T-cell (primary cell): ENCODE results near the gene RBM43. TPM values are rescaled to one million over a fixed set of nuclear protein-coding genes. Genes with fewer than 3 reads are reported as not detected.

Experiments
- ATAC-seq, 4 experiments: fragments of 200-7000 bp in 3 of 4; fragments of 150-1000 bp in 1 of 4; cut with Tn5 transposase; replicated peaks in 1 of 4; 1 replicate in 3 of 4; 2 replicates in 1 of 4; pipeline ENCODE4 v1.10.0; 2021; ENCODE audit warnings: moderate library complexity in 3 of 4, mild to moderate bottlenecking in 2 of 4, moderate number of reproducible peaks in 1 of 4
- CTCF ChIA-PET, 2 donors: fragments of 300-600 bp; sonication (Branson Sonifier 250); formaldehyde crosslinking; loops; one replicate each; lab custom pipeline; 2022; ENCODE audit warnings: antibody characterized with exemption in 2 of 2; lab: Charles Lee
- POLR2A ChIA-PET, 2 donors: fragments of 300-600 bp; sonication (Branson Sonifier 250); formaldehyde crosslinking; loops; one replicate each; lab custom pipeline; 2022; ENCODE audit warnings: antibody characterized with exemption in 2 of 2; lab: Charles Lee
- DNase-seq, 35 experiments: peaks; one replicate each; pipeline versions ENCODE4 v3.0.0 to v3.0.0-alpha.2; 2013 to 2023
- H3K27ac ChIP-seq: one replicate; pipeline ENCODE4 v1.5.1; 2013; ENCODE audit warnings: low read length
- H3K27me3 ChIP-seq, 2 experiments: replicated peaks in 1 of 2; 1 replicate in 1 of 2; 2 replicates in 1 of 2; pipeline versions ENCODE4 v1.6.1 to v1.7.0; 2013; ENCODE audit warnings: low read length in 1 of 2, mixed read lengths in 1 of 2; ENCODE audit not compliant: control insufficient read depth in 2 of 2, insufficient read depth in 2 of 2; ENCODE audit errors: extremely low read depth in 1 of 2
- H3K36me3 ChIP-seq, 2 donors: 1 replicate in 1 of 2; 2 replicates in 1 of 2; pipeline versions ENCODE4 v1.6.1 to v1.7.0; 2013; ENCODE audit warnings: low read length in 1 of 2; ENCODE audit not compliant: control insufficient read depth in 2 of 2, insufficient read depth in 1 of 2; ENCODE audit errors: extremely low read depth in 1 of 2
- H3K4me1 ChIP-seq, 2 experiments: 1 replicate in 1 of 2; 2 replicates in 1 of 2; pipeline versions ENCODE4 v1.6.1 to v1.7.0; 2013; ENCODE audit warnings: low read length in 2 of 2, mixed read lengths in 1 of 2; ENCODE audit not compliant: insufficient read depth in 2 of 2, control insufficient read depth in 1 of 2; ENCODE audit errors: extremely low read depth in 1 of 2
- H3K4me3 ChIP-seq, 2 donors: 1 replicate in 1 of 2; 2 replicates in 1 of 2; pipeline versions ENCODE4 v1.5.1 to v1.7.0; 2013; ENCODE audit warnings: mild to moderate bottlenecking in 2 of 2, low read length in 1 of 2, moderate library complexity in 1 of 2; ENCODE audit not compliant: control insufficient read depth in 1 of 2; ENCODE audit errors: extremely low read depth in 1 of 2
- H3K9me3 ChIP-seq: 2 replicates; pipeline ENCODE4 v1.7.0; 2013
- H3K27ac Mint-ChIP-seq, 2 donors: one replicate each; pipeline ENCODE4 v1.8.0; 2020 to 2021; ENCODE audit warnings: mild to moderate bottlenecking in 2 of 2, mixed read lengths in 2 of 2
- H3K27me3 Mint-ChIP-seq, 2 donors: one replicate each; pipeline ENCODE4 v1.8.0; 2021 to 2022; ENCODE audit warnings: mixed read lengths in 2 of 2
- H3K36me3 Mint-ChIP-seq: one replicate; pipeline ENCODE4 v1.8.0; 2021; ENCODE audit warnings: mixed read lengths
- H3K4me1 Mint-ChIP-seq, 3 donors: one replicate each; pipeline ENCODE4 v1.8.0; 2020 to 2022; ENCODE audit warnings: mixed read lengths in 3 of 3, mild to moderate bottlenecking in 1 of 3
- H3K4me3 Mint-ChIP-seq, 3 donors: one replicate each; pipeline ENCODE4 v1.8.0; 2020 to 2022; ENCODE audit warnings: mild to moderate bottlenecking in 3 of 3, mixed read lengths in 3 of 3, moderate library complexity in 3 of 3
- H3K9me3 Mint-ChIP-seq, 3 donors: one replicate each; pipeline ENCODE4 v1.8.0; 2020 to 2022; ENCODE audit warnings: mixed read lengths in 3 of 3
- WGBS: methylation state at CpG from one replicate; pipeline ENCODE4 v1.1.5; 2013; ENCODE audit warnings: missing lambda C conversion rate; ENCODE audit not compliant: insufficient coverage; 5-methylcytosine and 5-hydroxymethylcytosine counted together
- total RNA-seq, 35 experiments: library from RNA in 6 of 35; stranded (reverse) in 6 of 35; fragments of 120-200 nt in 1 of 35; gene quantifications; one replicate each; pipeline versions ENCODE4 v1.2.1 to v1.2.4 and lab custom pipeline; 2013 to 2026

The RBM43 gene
- total RNA-seq, 5 donors from 2014 or later (not counting 1 experiment from before 2014, with no cell fraction given), result 11.4 to 18.2 (median 16.8) TPM

- ChIA-PET CTCF (no interaction called here), POLR2A (no interaction called here)
- H3K4me3 ChIP-seq, result no peak overlapping the region
- Mint-ChIP-seq H3K4me3 (no peak overlapping the region), H3K27ac (no peak overlapping the region), H3K9me3 (no peaks in the 10 kb centered on the region), H3K4me1 (no peaks in the 10 kb centered on the region), H3K27me3 (no peaks in the 10 kb centered on the region), H3K36me3 (peaks cover 59% of the 10 kb centered on the region)
- 100% methylated on average over 6 of the region's 7 CpGs for WGBS
- no peaks in the 10 kb centered on the region for H3K27me3 ChIP-seq
- H3K27ac ChIP-seq, result no peak overlapping the region
- no peaks in the 10 kb centered on the region for H3K4me1 ChIP-seq
- DNase-seq, result no peak
- no peak for ATAC-seq
- peaks cover 16 to 80% of the 10 kb centered on the region in 2 donors for H3K36me3 ChIP-seq
- no peaks in the 10 kb centered on the region for H3K9me3 ChIP-seq
These were observed 13.6 kb upstream of the RBM43 start for GRCh38 chr2:151275291-151275690.

- ATAC-seq, result no peak
- H3K27ac ChIP-seq, result no peak overlapping the region
- no peaks in the 10 kb centered on the region for H3K9me3 ChIP-seq
- DNase-seq, result no peak
- POLR2A ChIA-PET, result no interaction called here
- no peaks in the 10 kb centered on the region for H3K4me1 ChIP-seq
- Mint-ChIP-seq H3K36me3 (peaks cover 52% of the 10 kb centered on the region), H3K4me1 (peaks cover 0 to 2% (median 0%) of the 10 kb centered on the region in 3 donors), H3K9me3 (no peaks in the 10 kb centered on the region), H3K4me3 (no peak overlapping the region), H3K27ac (no peak overlapping the region), H3K27me3 (no peaks in the 10 kb centered on the region)
- CTCF ChIA-PET, result no interaction called here
- no peaks in the 10 kb centered on the region for H3K27me3 ChIP-seq
- H3K4me3 ChIP-seq, result no peak overlapping the region
- H3K36me3 ChIP-seq, result peaks cover 9 to 59% of the 10 kb centered on the region in 2 donors
These were observed 10.2 kb upstream of the RBM43 start for GRCh38 chr2:151271824-151272223.

GRCh38 chr2:151269798-151270568, 8.3 kb upstream of the RBM43 start:
- no peak overlapping the region for H3K4me3 Mint-ChIP-seq
- Histone ChIP-seq H3K27ac (no peak overlapping the region), H3K4me3 (no peak overlapping the region), H3K4me1 (no peaks in the 10 kb centered on the region), H3K9me3 (no peaks in the 10 kb centered on the region), H3K27me3 (no peaks in the 10 kb centered on the region), H3K36me3 (peaks cover 7 to 44% of the 10 kb centered on the region in 2 donors)
- WGBS, result 64% methylated on average over 1 of the region's 3 CpGs
- CTCF ChIA-PET, result interaction anchor here in 1 of 2 donors (0.7 kb wide), 2 partner anchors 31 to 41 kb away, joined by 4 read pairs; no protein-coding TSS in a partner anchor
- no peaks in the 10 kb centered on the region for H3K27me3 Mint-ChIP-seq
- no peak for ATAC-seq
- no peaks in the 10 kb centered on the region for H3K9me3 Mint-ChIP-seq
- DNase-seq, result no peak
- H3K4me1 Mint-ChIP-seq, result peaks cover 0 to 3% (median 0%) of the 10 kb centered on the region in 3 donors
- peaks cover 38% of the 10 kb centered on the region for H3K36me3 Mint-ChIP-seq
- peak overlapping the region in 1 of 2 donors; percentile 11 for H3K27ac Mint-ChIP-seq
- POLR2A ChIA-PET, result interaction anchor here (0.6 kb wide), 2 partner anchors 8 to 10 kb away, joined by 3 read pairs; partner anchors contain the start of gene RBM43 (in 1 of the 2)

GRCh38 chr2:151268085-151268484, 6.4 kb upstream of the RBM43 start:
- Mint-ChIP-seq H3K36me3 (peaks cover 33% of the 10 kb centered on the region), H3K27ac (peak overlapping the region; percentile 39 to 74), H3K4me1 (peaks cover 0 to 3% (median 0%) of the 10 kb centered on the region in 3 donors), H3K4me3 (no peak overlapping the region), H3K9me3 (no peaks in the 10 kb centered on the region), H3K27me3 (no peaks in the 10 kb centered on the region)
- DNase-seq (no peak), ATAC-seq (no peak)
- no peak overlapping the region for H3K27ac ChIP-seq
- no peaks in the 10 kb centered on the region for H3K4me1 ChIP-seq
- ChIA-PET POLR2A (no interaction called here), CTCF (no interaction called here)
- peaks cover 0 to 28% of the 10 kb centered on the region in 2 donors for H3K36me3 ChIP-seq
- H3K4me3 ChIP-seq, result no peak overlapping the region
- no peaks in the 10 kb centered on the region for H3K9me3 ChIP-seq
- H3K27me3 ChIP-seq, result no peaks in the 10 kb centered on the region

- H3K27me3 ChIP-seq, result no peaks in the 10 kb centered on the region
- H3K36me3 ChIP-seq, result peaks cover 0 to 22% of the 10 kb centered on the region in 2 donors
- peaks cover 0 to 3% of the 10 kb centered on the region in 2 experiments for H3K4me1 ChIP-seq
- H3K27ac Mint-ChIP-seq, result peak overlapping the region in 1 of 2 donors; percentile 34
- DNase-seq (no peak), ATAC-seq (no peak)
- H3K4me1 Mint-ChIP-seq, result peaks cover 3 to 8% (median 4%) of the 10 kb centered on the region in 3 donors
- H3K9me3 Mint-ChIP-seq, result no peaks in the 10 kb centered on the region
- 96% methylated on average over 3 of the region's 5 CpGs for WGBS
- H3K4me3 ChIP-seq, result no peak overlapping the region
- no peak overlapping the region for H3K27ac ChIP-seq
- no peaks in the 10 kb centered on the region for H3K9me3 ChIP-seq
- H3K36me3 Mint-ChIP-seq, result peaks cover 29% of the 10 kb centered on the region
- POLR2A ChIA-PET, result no interaction called here
- H3K4me3 Mint-ChIP-seq, result no peak overlapping the region
- no peaks in the 10 kb centered on the region for H3K27me3 Mint-ChIP-seq
- CTCF ChIA-PET, result no interaction called here
These were observed 5.9 kb upstream of the RBM43 start for GRCh38 chr2:151267537-151267936.

GRCh38 chr2:151265991-151266390, 4.3 kb upstream of the RBM43 start:
- peaks cover 12 to 17% (median 14%) of the 10 kb centered on the region in 3 donors for H3K4me1 Mint-ChIP-seq
- H3K9me3 Mint-ChIP-seq, result no peaks in the 10 kb centered on the region
- H3K4me3 ChIP-seq, result no peak overlapping the region
- peaks cover 0 to 8% of the 10 kb centered on the region in 2 donors for H3K36me3 ChIP-seq
- no peak for DNase-seq
- no peaks in the 10 kb centered on the region for H3K27me3 Mint-ChIP-seq
- H3K4me3 Mint-ChIP-seq, result no peak overlapping the region
- ChIA-PET POLR2A (interaction anchor here in 1 of 2 donors (0.6 kb wide), 1 partner anchor 23 kb away, joined by 12 read pairs; no protein-coding TSS in a partner anchor), CTCF (no interaction called here)
- no peaks in the 10 kb centered on the region for H3K9me3 ChIP-seq
- no peaks in the 10 kb centered on the region for H3K27me3 ChIP-seq
- no peak for ATAC-seq
- H3K27ac ChIP-seq, result no peak overlapping the region
- H3K27ac Mint-ChIP-seq, result no peak overlapping the region
- peaks cover 6 to 7% of the 10 kb centered on the region in 2 experiments for H3K4me1 ChIP-seq
- H3K36me3 Mint-ChIP-seq, result peaks cover 22% of the 10 kb centered on the region
